GM19351 (cell line): ENCODE data around the gene ANTXR1.

Source experiments
- ATAC-seq: cut with Tn5 transposase; IDR thresholded peaks from one replicate; pipeline ENCODE4 v1.9.1; 2021; ENCODE audit warnings: mild to moderate bottlenecking, moderate library complexity; ENCODE audit not compliant: unreplicated experiment

Gene ANTXR1

DNA sequence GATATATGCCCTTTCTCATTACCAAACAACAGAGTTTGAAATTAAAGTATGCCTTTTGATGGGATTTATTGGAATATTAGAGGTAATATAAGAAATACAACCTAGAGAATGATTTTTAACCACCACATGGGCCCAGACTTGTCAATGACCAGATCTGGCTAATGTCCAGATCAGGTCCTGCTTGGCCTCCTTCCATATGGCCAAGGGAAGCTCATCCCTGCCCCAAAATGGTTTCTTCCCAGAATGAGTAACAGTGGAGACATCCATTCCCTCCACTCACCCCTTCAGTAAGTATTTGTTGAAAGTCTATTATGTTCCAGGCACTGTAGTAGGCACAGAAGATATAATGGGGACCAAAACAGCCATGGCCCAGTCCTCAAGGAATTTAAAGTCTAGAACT lies 54.9 kb downstream of the ANTXR1 start:
- no peak for ATAC-seq

DNA sequence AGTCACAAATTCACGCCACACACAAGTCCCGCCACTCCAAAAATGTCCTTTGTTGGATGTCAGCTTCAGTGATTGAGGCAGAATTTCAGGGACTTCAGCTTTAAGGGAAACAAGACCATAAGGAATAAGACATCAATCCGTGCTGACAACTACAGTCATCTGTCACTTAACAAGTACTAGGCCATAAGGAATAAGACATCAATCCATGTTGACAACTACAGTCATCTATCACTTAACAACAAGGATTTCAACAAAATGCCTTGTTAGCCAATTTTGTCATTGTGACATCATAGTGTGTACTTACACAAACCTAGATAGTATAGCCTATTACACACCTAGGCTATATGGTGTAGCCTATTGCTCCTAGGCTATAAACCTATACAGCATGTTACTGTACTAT lies 58.0 kb downstream of the ANTXR1 start:
- no peak for ATAC-seq

DNA sequence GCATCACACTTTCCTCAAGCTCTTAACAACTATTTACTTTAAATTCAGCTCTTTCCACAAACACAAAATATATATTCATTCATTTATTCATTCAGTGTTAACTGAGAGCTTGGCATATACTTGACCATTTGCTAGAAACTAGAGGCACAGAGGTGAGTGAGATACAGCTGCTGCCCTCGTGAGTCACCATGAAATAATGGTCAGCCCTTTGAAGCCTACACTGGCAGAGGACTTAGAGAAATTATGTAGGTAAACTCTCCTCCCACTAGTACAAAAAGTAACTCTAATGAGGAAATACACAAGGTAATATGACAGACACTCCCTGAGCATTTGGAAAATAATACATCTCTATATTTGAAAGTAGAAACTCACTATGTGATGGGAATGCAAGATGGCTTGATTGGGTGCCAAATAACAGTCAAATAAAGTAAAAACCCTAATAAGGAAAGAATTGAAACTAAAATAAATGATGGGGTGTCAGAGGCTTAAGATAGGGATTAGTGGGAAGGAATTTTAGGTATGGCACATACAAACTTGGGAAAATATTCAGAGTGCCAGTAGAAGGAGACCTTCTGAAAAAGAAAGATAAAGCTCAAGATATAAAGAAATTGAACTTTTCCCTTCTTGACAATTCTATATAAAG lies 61.1 kb downstream of the ANTXR1 start:
- ATAC-seq: no peak

DNA sequence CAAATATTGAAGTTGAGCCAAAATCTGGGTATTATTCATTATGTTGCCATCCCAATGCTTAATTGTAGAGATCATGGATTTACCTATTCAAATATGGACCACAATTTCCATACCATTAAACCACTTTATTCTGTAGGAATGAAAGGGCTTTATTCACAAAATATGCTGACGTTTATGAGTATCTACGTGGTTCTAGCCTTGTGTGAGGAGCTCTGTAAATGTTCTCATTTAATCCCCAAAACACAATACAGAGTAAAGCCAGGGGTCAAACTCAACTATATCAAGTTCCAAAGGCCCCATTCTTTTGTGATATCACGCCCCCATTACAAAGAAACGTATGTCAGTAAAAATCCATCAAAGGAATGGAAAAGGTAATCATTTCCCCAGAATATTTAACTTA lies 61.9 kb downstream of the ANTXR1 start:
- no peak for ATAC-seq

DNA sequence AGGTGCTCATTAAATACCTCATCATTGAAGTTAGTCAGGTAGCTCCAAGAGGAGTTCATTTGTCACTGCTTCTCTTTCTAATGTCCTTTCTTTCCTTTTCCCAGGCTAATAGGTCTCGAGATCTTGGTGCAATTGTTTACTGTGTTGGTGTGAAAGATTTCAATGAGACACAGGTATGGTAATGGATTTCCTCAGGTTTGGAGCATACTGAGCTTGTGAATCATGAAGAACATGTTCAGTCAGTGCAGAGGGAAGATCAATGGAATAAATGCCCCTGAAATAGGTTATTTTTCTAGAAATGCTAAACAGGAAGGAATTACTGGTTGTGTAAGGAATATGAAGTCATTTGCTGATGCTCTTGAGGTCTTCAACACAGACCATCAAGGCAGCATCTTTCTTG lies 62.5 kb downstream of the ANTXR1 start:
- no peak for ATAC-seq

DNA sequence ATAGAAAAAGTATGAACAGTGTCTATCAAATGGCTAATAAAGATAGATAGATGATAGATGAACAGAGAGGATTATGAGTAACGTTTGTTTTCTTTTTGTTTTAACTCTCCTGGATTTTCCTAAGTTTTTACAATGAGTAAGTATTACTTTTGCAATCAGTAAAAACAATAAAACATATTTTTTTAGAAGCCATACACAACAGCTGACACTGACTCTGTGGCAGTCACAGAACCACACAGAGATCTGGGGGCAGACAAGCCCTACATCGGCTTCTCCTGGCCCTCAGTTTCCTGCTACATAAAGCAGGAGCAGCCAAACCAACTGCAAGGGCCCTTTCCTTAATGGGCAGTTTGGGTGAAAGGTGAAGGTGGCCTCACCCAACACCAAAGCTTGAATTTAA lies 63.6 kb downstream of the ANTXR1 start:
- ATAC-seq: no peak

DNA sequence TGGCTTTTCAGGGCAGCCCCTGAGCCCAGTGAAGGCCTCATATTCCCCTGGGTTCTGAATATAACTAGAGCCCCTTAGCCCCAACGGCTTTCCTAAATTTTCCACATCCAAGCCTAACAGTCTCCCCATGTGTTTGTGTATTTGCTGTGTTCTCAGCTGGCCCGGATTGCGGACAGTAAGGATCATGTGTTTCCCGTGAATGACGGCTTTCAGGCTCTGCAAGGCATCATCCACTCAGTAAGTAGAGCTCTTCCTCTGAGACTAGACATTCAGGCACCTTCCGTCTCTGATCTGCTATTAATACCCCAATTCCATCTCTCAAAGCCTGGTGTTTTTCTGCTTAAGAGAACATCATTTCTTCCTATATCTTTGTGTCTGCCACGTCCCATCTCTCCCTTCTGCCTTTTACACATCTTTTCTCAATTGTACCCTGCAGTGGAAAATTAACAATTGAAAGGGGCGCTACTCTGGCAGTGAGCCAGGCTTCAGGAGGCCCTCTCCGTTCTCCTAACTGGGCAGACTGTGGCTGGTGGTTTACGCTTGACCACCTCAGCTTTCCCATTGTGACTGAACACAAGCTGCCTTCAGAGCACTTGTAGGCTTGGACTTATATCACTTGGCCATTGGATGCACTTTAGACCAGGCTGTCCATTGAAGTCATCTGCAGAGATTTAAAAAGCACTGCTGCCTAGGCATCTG lies 64.4 kb downstream of the ANTXR1 start:
- ATAC-seq: no peak

DNA sequence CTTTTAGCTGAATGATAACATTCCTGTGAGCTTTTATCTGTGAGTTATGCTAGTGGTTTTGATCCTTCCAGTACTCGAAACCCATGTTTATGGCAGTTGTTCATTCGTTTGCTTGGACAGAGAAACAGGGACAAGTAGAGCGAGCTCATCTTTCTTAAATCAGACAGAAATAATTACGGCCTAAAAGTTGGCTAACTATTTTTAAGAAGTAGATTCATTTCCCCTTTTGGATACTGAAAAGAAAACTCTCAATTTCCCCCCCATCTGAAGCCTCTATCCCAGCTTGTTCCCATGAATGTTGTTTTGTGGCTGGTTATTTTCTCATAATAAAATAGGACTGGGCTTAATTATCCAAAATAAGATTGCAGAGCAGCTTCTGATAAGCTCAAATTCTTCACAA lies 67.1 kb downstream of the ANTXR1 start:
- no peak for ATAC-seq

DNA sequence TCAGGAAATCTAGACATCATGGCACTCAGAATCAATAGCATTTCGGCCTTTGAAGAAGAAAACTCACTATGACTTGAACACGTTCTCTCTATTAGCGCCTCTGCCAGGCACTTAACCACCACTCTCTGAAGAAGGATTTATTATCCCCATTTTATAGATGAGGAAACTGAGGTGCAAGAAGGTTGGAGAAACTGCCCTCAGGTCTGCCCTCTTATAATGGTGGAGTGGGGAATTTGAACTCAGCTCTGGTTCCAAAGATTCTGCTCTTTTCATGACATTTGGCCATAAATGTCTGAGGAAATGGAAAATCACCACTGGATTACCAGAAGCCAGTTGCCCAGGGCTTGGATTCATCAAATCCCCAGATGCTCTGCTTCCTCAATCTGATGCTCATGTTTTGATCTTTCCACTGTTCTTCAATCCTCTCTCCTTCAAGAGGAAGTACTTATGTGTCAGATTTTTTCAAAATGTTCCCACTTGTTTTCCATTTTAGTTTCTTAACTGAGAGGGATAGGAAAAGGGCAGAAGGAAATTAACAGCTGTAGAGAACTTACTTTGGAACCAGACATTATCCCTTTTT lies 68.1 kb downstream of the ANTXR1 start:
- no peak for ATAC-seq

DNA sequence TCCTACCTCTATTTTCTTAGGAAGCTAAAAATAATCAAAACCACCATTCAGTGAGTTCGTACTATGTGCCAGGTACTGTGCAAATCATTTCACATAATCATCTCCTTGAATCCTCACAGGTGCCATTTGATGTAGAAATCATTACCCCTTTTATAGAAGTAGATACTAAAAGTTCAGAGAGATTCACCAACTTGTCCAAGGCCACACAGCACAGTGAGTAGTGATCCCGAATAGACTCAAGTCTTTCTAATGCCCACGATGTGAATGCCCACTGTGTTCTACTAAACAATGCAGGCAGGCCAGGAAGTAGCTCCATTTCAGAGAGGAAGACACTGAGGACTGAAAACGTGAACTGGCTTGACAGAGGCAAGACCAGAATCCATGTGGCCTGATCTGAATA lies 68.8 kb downstream of the ANTXR1 start:
- ATAC-seq: no peak

DNA sequence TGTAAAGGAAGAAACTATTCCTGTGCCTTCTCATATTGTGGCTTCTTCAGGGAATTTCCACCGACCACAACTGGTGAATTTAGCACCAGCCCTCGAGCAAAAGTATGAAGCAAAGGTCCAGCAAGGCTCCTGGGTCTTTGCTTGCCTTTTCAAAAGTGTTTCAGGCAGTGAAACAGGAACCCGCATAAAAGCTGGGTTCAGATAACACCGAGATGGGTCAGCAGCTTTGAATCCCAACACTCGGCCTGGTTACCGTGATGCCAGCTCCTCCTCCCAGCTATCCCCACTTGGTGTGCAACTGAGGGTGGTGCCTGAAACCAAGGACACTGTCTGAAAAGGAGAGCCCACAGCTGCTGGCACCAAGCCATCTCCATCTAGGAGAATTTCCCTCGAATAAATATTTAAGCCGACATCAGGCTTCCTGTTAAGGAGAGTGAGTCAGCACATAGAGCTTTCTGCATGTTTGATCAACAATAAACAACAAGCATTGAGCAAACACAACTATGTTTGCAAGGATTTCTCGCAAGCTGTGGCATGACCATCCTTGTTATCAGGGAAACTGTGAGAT lies 69.5 kb downstream of the ANTXR1 start:
- no peak for ATAC-seq

DNA sequence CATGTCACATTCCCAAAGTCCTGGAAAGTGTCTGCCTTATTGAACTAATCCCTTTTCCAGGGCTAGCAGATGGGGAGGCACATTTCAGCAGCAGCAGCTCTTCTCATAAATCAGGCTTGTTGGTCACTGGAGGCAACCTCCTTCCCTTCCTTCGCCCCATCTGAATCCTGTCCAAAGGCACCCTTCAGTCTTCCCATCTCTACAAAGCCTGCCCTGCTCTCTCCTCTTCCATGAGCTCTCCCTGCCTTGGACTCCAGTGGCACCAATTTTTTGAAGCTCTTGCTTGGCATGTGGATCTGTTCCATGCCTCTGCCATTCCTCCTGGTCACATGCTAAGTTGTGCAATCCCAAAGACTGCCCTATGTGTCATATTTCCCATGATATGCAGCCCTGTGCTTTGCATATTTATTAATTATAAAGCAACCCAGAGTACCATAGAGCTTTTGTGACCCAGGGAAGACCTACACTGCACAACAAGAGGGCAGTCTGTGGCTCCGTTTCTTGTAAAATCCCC lies 70.3 kb downstream of the ANTXR1 start:
- ATAC-seq: no peak

DNA sequence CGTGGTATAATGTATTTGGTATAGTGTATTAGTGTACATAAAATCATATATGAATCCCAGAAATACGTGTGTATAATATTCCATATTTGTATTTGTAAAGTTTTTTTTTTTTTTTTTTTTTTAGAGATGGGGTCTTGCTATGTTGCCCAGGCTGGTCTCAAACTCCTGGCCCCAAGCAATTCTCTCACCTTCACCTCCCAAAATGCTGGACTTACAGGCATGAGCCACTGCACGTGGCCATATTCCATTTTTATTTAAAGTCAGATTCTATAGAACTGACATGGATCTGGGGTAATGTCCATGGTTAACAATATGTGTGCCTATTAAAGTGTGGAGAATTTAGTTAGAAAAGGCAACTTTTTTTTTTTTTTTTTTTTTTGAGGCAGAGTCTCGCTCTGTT lies 71.5 kb downstream of the ANTXR1 start:
- ATAC-seq: no peak

DNA sequence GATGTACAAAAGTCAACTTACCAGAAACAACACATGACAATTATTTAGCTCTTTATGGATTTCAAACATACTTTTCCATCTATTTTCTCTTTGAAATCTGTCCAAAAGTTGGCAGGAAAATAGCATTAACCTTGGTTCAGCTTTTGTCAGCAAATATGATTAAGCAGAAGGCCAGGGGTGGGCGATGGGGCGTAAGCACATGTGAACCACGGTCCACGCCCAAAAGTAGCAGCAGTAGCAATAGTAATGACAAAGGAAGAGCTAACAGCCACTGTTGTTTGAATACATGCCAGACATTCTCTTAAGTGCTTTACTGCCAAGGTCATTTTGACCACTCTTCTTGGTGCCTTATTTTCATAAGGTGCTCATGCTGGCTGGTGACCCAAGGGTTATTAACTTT lies 73.5 kb downstream of the ANTXR1 start:
- ATAC-seq: no peak

DNA sequence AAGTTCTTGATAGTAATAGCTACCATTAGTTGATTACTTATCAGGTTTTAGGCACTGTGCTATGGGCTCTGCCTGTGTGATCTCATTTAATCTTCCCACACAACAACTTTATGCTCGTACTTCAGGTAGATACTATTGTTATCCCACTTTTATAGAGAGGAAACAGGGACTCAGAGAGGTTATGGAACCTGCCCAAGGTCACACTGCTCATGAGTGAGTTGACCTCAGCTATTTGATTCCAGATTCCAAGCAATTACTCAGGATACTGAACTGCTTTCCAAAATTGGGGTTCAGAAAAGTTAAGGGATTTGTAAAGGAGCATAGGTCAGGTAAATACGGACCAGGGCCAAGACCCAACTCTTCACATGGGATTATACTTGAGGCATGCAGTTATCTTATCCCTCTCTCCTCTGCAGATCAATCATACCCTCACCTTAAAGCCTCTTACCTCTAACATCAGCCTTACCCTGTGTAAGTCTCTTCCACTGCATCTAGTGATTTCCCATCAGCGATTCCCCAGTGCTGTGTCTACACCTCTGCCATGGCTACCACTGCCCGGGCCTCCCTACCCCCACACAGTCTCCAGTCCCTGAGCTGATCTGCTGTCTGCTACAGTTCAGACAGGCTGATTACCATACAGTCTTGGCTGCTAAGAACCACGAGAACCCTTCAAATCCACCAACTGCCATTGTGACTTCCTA lies 74.4 kb downstream of the ANTXR1 start:
- no peak for ATAC-seq

DNA sequence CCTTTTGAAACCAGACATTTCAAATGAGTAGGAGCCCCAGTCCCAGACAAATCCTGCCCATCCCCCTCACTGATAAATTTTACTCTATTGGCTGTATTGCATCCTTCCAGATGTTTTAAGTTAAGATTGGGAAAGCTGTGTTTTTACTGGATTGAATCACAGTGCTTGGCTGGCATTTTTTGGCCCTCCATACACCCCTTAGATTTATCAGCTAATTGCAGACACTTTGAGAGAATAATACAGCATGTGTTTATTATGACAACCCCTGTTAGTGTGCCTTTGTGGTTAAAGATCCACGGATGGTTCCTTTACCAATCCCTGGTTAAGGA lies 74.9 kb downstream of the ANTXR1 start:
- no peak for ATAC-seq

DNA sequence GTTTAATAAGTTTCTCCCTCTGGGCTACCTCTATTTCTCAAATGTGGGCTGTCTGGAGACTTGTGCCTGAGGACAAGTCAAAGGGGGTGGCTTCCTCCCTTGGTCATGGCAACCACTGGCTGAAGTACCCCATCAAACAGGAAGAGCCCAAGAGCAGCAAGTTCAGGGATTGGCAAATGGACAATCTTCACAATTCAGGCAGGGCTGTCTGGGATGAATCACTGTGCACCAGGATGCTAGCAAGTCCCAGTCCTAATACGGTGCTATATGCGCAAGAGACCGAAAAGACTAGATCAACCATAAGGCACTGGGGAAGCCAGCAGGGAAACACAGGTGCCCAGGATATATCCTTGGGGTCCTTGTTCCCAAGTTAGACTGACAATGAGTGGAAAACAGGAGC lies 75.5 kb downstream of the ANTXR1 start:
- no peak for ATAC-seq

DNA sequence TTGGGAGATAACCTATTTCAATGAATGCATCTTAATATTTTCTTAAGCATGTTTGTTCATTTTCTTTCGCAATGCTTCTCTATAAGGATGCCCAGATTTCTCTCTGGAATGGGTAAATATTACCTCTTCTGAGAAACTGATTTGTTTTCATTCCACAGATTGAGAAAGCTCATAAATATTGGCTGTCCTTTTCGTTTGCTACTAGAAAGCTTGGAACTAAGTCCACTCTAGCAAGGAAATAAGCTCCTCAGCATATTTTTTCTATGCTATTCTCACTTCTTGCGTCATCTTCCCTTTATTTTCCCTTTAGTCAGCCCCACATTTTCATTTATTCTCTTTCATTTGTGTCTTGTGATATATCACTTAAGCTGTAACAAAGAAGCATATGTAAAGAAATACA lies 76.3 kb downstream of the ANTXR1 start:
- no peak for ATAC-seq

DNA sequence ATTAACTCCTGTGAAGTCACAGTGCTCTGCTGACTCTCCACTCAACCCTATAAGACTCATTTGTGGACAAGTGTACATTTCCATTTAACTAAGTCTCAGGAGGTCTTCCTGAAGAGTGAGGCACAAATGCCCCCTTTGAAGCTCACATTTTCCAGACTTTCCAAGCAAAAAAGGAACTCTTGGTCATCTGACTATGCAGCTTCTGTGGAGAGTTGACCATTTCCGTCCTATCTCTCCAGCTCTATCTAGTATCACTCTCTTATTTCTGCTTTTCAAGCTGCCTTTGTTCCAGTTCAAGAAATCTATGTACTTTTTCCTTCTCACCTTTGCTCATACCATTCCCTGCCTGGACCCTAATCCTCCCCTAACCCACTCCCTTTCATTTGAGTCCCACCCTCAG lies 77.0 kb downstream of the ANTXR1 start:
- ATAC-seq: no peak

DNA sequence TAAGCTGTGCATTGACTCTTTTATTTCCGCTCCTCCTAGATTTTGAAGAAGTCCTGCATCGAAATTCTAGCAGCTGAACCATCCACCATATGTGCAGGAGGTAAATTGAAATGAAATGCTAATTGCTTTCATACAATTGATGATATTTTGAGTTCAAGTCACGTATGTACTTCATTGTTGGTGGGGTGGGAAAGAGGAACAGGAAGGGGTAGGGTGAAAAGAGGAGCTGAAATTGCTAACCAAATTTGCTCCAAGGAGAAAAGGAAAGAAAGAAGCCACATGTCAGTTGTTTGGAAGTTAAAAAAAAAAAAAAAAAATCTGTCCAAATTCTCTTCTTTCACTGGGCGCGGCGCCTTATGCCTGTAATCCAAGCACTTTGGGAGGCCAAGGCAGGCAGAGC lies 77.8 kb downstream of the ANTXR1 start:
- ATAC-seq: no peak

DNA sequence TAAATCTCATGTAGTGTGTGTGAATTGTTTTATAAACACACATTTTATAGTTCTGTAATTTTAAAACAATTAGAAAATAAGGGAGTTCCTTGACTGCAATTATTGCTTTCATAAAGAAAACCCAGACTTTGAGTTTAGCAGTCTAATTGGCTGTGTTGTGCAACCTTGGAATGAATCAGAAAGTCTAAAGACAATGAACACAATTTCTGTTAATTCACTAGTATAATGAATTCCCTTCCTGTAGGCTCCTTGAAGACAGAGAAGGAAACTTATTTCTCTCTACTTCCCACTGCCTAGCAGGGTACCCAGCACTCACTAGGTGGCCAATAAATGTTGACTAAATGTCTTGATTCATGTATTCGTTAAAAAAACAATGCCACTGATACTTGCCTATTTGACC lies 79.9 kb downstream of the ANTXR1 start:
- ATAC-seq: no peak

DNA sequence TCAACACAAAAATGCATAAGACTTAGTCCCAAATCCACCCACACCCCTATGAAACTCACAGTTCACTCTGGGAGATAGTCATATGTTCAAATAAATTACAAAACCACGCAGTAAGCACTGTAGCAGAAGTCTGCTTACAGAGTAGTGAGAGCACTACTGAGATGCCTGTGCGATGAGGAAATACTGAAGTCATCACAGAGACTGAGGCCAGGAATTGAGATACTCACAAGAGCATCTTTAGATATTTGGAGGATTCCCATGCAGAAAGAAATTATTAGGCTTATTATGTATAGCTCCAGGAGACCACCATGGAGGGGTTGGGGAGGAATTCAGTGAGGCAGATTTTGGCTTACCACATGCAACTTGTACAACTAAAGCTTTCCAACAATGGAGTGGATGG lies 82.3 kb downstream of the ANTXR1 start:
- ATAC-seq: no peak
